T-helper 2 cell (primary cell): ENCODE results near the gene ARHGEF33.
A peak's percentile ranks its signal among the peaks of the same experiment; 100 is the strongest.
"Not testable (repeated sequence)": the region's sequence is repeated elsewhere in the genome, so short reads cannot be mapped to it uniquely, and the experiment has no call there.

ENCODE experiments used
- DNase-seq, 5 experiments: peaks; one replicate each; pipeline versions ENCODE4 v3.0.0 to v3.0.0-alpha.2; 2012 to 2022

Gene ARHGEF33

GRCh38 chr2:38911191-38911590, 21.5 kb downstream of the ARHGEF33 start:
- no peak for DNase-seq

DNA sequence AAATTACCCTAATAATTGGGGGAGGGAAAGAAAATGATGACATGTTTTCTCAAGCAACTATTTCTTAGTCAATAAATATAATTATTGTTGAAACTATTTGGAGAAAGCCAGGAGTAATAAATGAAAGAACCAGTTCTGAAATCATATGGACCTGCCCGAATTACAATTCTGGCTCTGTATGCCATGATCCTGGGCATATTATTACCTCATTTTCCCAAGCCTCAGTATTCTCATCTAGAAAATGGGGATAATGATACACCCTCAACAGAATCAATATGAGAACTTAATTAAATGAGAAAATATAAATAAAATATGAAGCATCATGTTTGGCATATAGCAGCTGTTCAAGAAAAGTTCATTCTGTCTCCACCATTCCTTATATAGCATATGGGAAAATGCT, 22.9 kb downstream of the ARHGEF33 start:
- DNase-seq: no peak

DNA sequence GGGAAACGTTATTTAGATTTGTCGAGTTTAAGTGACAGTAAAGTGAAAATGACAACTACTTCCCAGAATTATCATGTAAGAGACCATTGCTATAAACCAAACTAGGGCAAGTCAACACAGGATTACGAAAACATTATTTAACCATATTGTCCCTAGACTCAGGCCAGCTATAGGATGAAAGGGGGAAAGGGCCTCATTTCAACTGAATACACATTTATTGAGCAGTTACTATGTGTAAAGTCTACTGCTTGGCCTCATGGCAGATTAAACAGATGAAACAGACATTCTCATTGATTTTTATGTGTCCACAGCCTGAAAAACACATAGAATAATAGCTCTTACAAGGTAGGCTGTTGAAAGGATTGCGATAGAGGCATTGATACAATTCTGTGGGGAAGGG, 32.7 kb downstream of the ARHGEF33 start:
- DNase-seq: no peak

- no peak for DNase-seq
These were observed 33.2 kb downstream of the ARHGEF33 start for GRCh38 chr2:38922902-38923301.

DNA sequence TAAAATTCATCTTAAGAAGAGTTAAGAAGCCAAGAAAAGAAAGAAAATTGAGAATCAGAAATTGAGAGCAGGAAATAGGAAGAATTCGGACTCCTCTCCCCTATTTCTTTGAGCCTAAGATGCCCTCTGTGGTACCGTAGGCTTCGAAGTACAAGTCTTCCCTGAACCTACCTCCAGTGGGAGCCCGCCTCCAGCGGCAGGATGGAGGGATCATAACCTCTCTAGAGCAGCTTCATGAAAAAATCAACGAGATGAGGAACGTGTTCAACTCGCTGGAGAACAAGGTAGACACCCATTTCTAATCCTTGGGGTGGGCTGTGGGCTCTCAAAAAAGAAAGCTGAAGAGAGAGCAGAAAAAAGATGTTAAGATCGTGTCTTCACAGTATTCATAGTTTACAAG, 36.3 kb downstream of the ARHGEF33 start:
- DNase-seq: no peak

- DNase-seq: no peak
These were observed 40.9 kb downstream of the ARHGEF33 start for GRCh38 chr2:38930600-38930999.

DNA sequence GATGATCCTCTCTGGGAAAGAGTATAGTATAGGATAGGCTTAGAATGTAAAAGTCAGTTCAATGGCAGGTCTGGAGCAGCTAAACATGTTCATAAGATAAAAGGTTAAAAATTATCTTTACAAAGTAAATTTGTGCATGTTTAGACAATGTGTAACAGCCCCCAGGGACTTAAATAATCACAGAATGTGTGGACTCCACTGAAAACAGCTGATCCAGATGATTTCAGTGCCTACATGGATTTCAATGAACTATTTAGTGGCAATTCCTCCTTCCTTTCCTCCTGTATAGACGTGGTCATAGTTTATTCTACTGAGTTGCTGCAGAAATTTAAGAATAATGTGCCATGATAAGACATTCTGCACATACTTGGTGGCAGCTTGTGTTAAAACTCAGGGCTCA, 42.9 kb downstream of the ARHGEF33 start:
- DNase-seq: no peak

DNA sequence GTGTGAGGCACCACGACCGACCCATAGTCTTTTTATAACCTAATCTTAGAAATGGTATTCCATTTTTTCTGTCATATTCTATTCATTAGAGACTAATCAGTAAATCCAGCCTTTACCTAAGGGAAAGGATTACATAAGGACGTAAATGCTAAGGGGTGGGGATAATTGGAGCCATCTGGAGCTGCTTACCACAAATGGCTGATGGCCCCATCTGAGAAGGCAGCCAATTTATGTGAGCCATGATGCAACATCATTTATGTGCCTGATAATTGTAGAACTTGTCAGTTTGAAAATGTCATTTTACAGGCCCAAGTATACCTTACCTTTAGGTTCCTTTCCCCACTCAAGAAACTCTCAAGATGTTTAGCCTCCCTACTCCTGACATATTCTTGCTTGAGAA, 44.0 kb downstream of the ARHGEF33 start:
- no peak for DNase-seq

DNA sequence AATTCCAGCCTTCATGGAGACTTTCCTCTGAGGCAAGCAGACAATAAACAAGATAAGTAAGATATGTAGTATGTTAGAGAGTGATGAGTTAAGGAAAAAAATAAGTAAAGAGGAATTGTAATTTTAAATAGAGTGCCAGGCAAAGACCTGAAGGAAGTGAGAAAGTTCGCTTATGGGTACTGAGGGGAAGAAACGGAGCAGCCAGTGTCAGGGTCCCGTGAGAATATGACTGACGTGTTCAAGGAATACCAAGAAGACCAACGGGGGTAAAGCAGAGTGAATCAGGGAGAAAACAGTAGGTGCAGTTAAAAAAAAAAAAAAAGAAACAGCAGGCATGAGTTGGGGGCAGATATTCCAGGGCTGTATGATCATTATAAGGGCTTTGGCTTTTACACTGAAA, 45.1 kb downstream of the ARHGEF33 start:
- DNase-seq: no peak

DNA sequence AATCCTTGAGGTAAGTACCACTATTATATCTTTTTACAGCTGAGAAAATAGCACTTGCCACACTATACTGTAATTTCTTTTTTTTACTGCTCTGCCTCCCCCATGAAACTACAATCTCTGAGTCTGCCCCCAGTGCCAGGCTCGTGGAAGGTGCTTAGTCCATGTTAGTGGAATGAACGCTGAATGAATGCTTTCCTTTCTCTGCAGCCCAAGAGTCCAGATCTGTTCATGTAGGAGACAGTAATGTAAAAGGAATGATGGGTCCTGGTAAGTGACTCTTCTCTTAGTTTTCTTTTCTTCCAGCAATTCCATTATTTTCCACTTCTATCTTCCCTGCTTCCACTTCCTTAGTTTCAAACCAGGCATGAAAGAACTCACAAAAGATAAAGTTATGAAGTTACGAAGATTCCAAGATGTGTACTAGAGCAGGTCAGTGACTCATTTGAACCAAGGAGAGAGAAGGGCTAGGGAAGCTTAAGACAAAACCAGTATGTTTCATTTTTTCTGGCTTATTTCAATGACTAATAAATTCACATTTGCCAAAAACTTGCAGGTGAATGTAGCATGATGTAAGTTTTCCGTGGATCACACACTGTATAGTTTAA, 46.0 kb downstream of the ARHGEF33 start:
- no peak for DNase-seq

DNA sequence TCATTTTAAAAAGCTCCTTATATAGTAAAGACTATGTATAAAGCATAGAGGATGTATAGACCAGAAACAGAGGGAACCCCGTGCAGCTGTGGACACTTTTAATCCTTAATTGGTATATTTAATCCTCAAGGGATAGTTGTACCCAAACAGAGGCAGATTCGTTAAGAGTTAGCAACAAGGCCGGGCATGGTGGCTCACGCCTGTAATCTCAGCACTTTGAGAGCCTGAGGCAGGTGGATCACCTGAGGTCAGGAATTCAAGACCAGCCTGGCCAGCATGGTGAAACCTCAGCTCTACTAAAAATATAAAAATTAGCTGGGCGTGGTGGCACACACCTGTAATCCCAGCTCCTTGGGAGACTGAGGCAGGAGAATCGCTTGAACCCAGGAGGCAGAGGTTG, 46.8 kb downstream of the ARHGEF33 start:
- DNase-seq: not testable (repeated sequence)

DNA sequence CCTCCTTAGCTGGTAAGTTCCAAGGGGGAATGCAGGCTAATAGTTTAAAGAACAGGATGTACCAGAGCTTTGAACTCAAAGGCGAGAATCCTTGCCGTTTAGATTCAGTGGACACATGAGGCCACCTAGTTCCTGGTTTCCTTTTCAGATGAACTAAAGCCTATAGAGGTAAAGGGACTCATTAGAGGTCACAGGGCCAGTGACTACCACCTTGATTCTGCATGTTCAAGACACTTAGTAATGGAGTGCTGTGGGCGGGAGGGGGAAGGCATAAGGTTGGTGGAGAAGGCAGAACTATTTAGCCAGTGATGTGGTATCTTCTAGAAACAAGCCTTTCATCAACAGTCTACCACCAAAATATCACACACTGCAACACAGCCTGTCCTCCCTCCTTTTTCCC, 47.9 kb downstream of the ARHGEF33 start:
- no peak for DNase-seq

GRCh38 chr2:38940746-38941145, 51.1 kb downstream of the ARHGEF33 start:
- no peak for DNase-seq

GRCh38 chr2:38943784-38944183, 54.1 kb downstream of the ARHGEF33 start:
- no peak for DNase-seq

DNA sequence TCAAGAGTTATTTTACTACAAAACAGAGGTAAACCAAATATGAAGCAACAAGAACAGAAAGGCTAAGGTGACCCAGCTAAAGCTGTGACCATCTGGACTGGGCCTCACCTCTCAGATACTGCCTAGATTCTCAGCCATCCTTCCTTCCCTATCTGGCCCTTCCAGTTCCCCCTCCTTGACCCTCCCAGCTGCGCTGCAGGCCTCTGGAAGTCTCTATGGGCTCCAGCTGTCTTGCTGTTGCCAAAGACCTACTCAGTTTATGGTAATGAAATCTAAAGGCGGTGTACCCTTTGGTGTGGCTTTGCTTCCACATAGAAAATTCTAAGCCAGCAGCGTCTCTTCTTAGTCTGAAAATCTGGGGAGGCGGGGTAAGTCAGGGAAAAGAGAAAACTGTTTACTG, 55.7 kb downstream of the ARHGEF33 start:
- no peak for DNase-seq

DNA sequence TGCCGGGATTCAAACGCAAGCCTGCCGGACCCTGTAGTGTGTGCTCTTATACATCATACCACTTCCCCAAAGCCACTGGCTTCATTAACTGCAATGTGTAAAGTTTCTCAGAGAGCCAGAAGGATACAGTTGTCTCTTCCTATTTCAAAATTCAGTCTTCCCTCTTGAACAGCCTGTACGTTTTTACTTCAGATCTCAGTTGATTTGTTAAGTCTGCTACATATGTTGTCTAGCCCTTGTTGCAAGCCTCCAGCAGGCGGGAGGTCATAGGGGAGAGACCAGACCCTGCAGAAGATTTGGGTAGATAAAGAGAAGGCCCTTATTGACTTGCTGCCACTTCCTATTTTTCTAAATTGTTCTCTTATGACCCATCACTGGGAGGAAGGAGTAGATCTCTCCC, 56.2 kb downstream of the ARHGEF33 start:
- DNase-seq: no peak

DNA sequence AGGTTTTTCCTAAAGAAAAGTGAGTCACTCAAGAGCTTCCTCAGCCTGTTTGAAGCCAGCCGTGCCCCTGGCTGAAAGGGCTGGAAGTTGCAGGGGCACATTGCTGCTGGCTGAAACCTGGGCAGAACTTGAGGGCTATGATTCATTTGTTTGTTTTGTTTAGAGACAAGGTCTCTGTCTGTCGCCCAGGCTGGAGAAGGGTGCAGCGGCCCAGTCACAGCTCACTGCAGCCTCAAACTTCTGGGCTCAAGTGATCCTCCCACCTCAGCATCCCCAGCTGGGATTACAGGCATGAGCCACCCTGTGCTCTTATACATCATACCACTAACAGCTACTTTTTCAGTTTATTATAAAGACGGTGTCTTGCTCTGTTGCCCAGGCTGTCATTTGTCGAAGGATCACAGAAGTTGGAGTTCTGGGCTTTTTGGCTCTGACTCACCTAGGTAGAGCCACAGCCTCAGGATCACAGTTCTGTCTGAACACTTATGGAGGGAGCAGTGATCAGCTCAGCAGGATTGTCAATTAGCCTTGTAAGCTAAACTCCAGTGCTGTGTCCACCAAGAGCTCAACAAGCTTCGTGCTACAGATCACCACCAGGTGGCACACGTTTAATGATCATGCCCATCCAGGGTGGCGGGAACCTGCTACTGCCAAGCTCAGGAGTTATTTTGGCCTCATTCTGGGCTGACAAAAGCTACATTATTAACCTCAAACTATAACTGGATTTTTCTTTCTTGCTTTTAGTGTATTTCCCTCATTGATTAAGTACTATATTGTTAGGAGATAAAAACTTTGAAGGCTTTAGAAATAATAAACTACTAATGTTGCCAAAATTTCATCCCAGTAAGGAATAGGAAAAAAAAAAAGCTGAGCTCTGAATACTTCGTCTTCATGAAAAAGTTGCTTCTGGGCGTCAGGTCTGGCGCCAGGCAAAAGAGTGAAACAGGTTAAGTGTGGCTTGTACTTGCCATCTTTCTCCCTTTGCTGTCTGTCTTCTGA, 57.9 kb downstream of the ARHGEF33 start:
- DNase-seq: peak in 4 of 5 experiments; percentile 17 to 81 (median 42)

GRCh38 chr2:38948387-38948882, 58.8 kb downstream of the ARHGEF33 start:
- no peak for DNase-seq

DNA sequence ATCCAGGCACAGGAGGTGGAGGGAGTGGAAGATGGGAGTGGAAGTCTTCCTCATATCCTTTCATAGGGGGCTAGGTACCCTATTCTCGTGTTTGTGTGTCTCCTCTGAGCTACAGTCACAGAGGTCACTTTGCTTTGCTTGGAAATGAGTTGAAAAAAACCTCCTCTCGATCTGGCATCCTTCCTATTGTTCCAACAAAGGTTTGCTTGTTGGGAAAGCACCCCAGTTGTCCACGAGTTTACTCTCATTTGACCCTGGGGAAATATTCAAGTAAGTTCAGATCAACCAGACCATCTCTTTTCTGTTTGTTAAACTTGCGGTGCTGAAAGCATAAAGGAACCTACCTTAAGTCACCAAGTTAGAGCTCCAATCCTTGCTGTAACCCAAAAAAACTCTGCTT, 59.3 kb downstream of the ARHGEF33 start:
- DNase-seq: no peak

DNA sequence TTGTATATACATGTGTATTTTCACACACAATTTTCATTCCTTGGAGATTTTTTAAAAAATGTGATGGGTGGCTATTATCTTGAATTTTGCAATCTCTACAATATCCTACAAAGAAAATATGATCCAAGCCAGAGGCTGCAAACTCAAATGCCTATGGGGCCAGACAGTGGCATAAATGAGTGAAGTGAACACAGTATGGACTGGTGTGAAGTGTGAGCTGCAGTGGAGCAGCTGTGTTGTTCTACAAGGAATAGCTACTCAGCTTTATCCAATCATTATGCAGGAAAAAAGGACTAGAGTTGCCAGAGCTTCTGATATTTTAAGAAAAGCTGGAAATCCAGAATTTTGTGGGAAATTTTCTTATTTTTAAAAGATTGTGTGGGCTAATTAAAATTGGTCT, 62.1 kb downstream of the ARHGEF33 start:
- DNase-seq: no peak

DNA sequence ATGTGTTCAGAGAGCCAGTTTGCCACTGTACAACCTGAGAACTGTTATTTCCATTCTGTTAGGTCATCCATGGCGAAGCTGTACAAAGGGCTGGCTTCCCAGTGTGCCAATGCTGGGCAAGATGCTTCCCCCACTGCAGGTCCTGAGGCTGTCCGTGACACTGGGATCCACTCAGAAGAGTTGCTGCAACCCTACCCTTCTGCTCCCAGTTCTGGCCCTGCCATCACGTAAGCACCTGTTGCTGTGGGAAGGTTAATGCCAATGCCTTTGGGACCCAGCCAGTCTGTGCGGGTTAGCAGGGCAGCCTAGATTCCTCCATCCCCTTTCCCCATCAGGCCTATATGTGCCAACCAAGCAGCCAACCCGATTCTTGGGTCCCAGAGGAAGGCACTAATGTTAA, 68.3 kb downstream of the ARHGEF33 start:
- DNase-seq: no peak

GRCh38 chr2:38959466-38959865, 69.8 kb downstream of the ARHGEF33 start:
- DNase-seq: no peak

- DNase-seq: peak; percentile 21 to 93 (median 46)
These were observed 70.4 kb downstream of the ARHGEF33 start for GRCh38 chr2:38959938-38960608.
